8988T (cell line): Measurements from ENCODE around the gene CCDC51.
"Not testable (repeated sequence)": the region's sequence is repeated elsewhere in the genome, so short reads cannot be mapped to it uniquely, and the experiment has no call there.

Experiments used
- DNase-seq: peaks from one replicate; pipeline ENCODE4 v3.0.0; 2011

Gene CCDC51

GRCh38 chr3:48465531-48466378, 25.8 kb upstream of the CCDC51 start:
- DNase-seq, result peak; percentile 89

- no peak for DNase-seq
These were observed 25.3 kb upstream of the CCDC51 start for GRCh38 chr3:48465237-48465530.

DNA sequence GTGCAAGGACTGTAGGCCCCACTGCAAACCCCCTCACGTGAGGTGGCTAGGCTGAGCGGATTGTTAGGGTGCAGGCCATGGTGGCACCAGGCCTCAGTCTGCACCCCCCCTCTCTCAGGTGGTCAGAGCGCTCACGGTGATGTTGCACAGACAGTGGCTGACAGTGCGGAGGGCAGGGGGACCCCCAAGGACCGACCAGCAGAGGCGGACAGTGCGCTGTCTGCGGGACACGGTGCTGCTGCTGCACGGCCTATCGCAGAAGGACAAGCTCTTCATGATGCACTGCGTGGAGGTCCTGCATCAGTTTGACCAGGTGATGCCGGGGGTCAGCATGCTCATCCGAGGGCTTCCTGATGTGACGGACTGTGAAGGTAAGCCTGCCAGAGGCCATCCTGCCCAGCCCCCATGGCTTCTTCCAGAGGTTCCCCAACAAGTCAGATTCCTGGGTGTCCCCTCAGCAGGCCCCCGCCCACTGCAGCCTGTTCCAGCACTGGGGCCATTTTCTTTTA, 24.8 kb upstream of the CCDC51 start:
- no peak for DNase-seq

- DNase-seq, result no peak
These were observed 23.8 kb upstream of the CCDC51 start for GRCh38 chr3:48463703-48464102.

GRCh38 chr3:48461767-48462166, 21.8 kb upstream of the CCDC51 start:
- not testable (repeated sequence) for DNase-seq

GRCh38 chr3:48460517-48460902, 20.6 kb upstream of the CCDC51 start:
- DNase-seq, result no peak

DNA sequence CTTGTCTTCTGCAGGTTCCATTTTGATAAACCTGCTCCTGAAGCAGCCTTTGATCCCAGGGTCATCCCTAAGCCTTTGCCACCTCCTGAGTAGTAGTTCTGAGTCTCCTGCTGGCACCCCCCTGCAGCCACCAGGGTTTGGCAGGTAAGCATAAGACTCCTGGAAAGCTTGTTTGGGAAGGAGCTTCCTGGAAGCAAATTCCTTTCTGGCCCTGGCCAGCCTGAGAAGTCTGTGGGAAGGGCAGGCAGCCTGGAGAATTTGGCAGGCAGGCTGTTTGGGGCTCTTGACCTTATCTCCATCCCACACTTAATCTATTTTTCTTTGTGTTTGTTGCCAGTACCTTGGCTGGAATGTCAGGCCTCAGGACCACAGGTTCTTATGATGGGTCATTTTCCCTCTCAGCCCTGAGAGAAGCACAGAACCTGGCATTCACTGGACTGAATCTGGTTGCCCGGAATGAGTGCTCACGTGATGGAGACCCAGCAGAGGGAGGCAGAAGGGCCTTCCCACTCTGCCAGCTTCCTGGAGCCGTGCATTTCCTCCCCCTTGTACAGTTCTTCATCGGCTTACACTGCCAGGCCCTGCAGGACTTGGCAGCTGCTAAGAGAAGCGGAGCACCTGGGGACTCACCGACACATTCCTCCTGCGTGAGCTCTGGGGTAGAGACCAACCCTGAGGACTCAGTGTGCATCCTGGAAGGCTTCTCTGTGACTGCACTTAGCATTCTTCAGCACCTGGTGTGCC, 20.0 kb upstream of the CCDC51 start:
- no peak for DNase-seq

DNA sequence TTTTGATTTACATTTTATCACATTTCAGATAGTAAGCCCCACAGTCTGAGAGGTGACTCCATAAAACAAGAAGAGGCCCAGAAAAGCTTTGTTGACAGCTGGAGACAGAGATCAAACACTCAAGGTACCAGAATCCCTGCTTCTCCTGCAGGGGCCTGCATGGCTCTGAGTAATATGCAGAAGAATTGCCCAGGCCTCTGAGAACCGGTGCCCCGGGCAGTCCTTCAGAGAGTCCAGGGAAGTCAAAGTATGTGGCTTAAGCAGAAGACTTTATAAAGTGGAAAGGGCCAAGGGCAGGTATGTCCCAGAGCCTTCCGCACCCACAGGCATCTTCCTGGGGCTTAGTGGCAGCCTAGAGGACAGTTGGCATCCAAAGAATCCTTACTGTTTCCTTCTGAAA, 19.4 kb upstream of the CCDC51 start:
- no peak for DNase-seq

GRCh38 chr3:48456456-48456855, 16.5 kb upstream of the CCDC51 start:
- DNase-seq, result no peak

DNA sequence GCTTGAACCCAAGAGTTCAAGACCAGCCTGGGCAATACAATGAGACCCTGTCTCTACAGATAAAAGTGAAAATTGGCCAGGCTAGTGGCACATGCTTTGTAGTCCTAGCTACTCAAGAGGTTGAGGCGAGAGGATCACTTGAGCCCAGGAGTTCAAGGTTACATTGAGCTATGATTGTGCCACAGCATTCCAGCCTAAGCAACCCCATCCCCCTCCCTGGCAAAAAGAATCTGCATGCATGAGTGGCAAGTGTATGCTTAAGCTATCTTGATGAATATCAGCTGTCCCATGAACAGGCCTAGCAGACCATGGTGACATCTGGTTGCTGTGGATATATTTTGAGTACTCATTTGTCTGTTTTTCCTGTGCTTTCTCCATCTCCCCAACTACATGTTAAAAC, 11.4 kb upstream of the CCDC51 start:
- DNase-seq, result no peak

DNA sequence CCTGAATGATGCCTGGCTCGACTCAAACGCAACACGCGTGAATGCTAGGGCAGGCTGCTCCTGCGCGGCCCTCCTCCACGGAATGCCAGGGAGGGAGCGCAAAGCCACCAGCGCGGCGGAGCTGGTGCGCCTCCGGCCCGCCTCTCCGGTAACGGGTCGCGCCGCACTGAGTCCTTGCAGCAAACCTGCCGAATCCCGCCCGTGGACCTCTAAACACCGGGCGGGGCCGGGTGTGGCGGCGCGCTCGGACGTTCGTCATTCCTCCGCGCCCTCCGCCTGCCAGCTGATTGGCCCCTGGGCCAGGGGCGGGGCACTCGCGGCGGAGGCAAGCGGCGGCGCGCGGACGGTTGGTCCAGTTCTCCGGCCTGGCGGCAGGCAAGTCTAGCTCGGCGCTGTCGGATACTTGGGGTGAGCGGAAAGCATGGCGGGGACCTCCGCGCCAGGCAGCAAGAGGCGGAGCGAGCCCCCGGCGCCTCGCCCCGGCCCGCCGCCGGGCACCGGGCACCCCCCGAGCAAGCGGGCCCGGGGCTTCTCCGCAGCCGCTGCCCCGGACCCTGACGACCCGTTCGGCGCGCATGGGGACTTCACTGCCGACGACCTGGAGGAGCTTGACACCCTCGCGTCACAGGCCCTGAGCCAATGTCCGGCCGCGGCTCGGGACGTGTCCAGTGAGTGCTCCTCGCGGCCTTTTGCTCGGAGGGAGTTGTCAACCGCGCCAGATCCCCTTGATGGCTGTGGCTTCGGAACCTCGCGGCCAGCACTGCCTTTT, 6.7 kb upstream of the CCDC51 start, which contains the start of gene ATRIP:
Gene ATRIP (plus strand): TSS at position 313 of the 769 bp plus-strand sequence. CDS start 109 bp downstream, at position 422.
- DNase-seq, result peak; percentile 89

DNA sequence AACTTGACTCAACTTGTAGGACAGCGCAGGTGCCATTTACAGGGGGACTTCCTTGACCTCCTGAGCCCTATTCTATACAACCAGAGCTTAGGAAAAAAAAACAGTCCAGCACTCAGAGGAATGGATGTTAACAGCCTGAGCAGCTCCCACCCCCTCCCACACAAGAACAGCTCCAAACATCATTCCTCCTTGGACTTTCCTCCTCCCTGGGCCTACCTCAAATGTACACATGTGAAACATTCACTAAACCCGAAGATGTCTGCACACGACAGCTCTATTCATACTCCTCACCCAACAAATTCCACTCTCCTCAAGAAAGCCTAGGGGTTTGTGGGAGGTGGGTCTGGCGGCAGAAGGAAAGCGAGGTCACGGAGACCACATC, 6.1 kb upstream of the CCDC51 start:
- no peak for DNase-seq

GRCh38 chr3:48445277-48445882, 5.5 kb upstream of the CCDC51 start:
- no peak for DNase-seq

DNA sequence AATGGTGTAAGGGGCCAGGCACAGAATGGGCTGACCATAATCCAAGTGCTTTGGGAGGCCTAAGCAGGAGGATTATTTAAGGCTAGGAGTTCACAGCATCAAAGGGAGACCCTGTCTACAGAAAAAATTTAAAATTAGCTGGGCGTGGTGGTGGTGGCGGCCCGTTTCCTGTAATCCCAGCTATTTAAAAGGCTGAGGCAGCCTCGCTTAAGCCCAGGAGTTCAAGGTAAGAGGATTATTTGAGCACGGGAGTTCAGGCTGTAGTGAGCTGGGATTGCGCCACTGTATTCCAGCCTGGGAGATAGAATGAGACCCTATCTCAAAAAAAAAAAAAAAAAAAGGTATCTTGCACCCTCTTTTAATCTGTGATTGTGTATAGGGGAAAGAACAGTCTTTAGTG, 2.0 kb upstream of the CCDC51 start:
- DNase-seq, result no peak

GRCh38 chr3:48440590-48440958, 655 bp upstream of the CCDC51 start:
- DNase-seq, result no peak

GRCh38 chr3:48437812-48438211, 2.1 kb downstream of the CCDC51 start:
- DNase-seq, result no peak

- DNase-seq, result no peak
These were observed 3.1 kb downstream of the CCDC51 start for GRCh38 chr3:48436855-48437254.

DNA sequence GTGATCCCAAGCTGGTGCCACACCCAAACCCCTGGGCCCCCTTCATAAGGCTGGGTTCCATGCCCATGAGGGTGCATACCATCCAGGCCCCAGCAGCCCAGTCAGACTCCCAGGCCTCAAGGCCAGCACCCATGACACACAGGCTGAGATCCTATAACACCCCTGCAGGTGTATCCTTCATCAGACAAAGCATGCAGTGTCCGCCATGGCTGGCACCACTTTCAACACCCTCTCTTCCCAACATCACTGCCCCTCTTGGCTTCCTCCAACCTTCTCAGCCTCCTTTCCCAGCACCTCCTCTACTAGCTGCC, 3.5 kb downstream of the CCDC51 start:
- peak; percentile 35 for DNase-seq

DNA sequence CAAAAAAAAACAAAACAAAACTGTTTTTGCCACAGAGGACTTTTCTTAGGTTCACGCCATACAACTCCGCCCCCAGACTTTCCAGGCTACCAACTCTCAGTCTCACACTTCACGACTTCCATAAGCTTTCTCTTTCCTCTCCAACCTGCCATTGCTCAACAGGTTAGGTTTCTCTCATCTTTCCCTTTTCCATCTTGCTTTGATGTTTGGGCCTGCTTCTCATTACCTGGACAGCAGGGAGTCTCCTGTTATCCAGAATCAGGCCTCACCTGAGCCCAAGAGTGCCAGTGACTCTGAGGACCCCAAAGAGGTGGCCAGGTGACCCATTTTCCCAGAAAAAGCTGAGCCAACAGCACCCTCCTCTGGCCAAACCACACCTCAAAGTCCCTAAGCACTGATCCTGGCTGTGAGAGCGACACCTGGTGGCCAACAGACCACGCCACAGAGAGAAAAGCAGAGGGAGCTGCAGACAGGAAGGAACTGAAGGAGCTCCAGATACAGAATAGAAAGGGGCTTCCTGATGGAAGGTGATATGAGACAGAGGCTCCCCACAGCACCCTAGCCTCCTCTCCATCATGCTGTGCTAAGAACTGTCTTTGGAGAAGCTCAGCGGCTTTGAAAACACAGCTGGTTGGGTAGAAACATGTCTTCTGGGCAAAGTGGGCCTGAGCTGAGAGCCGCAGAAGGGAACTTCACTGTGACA, 4.0 kb downstream of the CCDC51 start:
- DNase-seq, result peak; percentile 96

DNA sequence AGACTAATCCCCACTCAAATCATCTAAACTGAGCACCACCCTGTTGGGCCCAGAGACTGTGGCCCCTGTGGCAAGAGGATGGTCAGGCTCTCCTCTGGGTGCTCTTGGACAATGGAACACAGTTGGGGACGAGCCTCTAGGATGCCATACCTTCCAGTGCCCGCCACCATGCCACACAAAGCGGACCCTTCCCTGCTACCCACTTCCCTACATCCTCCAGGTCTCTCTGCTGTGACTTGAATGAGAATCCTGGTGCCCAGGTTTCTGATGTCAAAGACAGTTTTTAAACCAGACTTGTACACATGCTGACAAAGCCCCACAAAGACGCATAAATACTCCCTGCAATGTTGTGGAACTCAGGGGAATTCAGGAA, 4.7 kb downstream of the CCDC51 start:
- DNase-seq, result no peak

DNA sequence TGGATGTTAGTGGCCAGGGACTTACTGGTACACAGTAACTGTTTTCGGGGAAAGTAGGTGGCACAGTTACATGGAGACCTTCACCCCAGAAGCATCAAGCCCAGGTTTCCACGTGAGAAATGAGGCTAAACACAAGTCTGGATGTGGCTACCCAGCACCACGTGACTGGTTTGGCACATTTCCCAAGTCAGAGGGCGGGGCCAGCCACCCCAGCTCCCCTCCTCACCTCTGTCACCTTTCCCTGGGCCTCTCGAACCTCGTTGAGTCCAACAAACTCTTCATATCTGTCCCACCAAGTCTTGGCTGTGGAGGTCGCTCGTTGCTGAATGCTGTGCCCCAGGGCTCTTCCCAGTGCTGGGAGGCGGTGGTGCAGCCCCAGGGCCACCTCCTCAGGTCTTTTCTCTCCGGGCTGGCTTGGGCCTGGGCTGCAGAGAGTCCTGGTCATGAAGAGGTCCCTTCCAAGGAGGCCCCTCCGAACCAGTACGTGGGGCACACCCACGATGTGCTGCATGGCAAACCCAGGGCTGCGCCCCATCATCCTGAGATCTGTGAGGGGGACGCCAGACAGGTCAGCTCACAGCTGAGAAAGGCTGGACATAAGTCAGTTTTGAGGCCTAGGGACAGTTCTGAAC, 5.2 kb downstream of the CCDC51 start:
- no peak for DNase-seq

- no peak for DNase-seq
These were observed 6.3 kb downstream of the CCDC51 start for GRCh38 chr3:48433472-48434118.
